Aorta (tissue), 5 donors: Measurements from ENCODE around the gene SPTBN5. TPM values are rescaled to one million over a fixed set of nuclear protein-coding genes. Genes with fewer than 3 reads are reported as not detected.

Experiments used
- ATAC-seq: fragments of 200-7000 bp; cut with Tn5 transposase; one replicate; pipeline ENCODE4 v1.9.1; 2022; ENCODE audit warnings: moderate library complexity; ENCODE audit not compliant: low FRiP score
- DNase-seq, 2 donors: peaks; one replicate each; pipeline ENCODE4 v3.0.0-alpha.2; 2020
- H3K27ac ChIP-seq, 2 donors: one replicate each; pipeline ENCODE4 v1.5.1; 2013; ENCODE audit warnings: low read length in 2 of 2, mild to moderate bottlenecking in 2 of 2, moderate library complexity in 2 of 2, control low read depth in 1 of 2, inconsistent platforms in 1 of 2, low read depth in 1 of 2
- H3K27me3 ChIP-seq, 2 donors: one replicate each; pipeline ENCODE4 v1.6.1; 2013; ENCODE audit warnings: control low read depth in 1 of 2, low read length in 1 of 2, mild to moderate bottlenecking in 1 of 2, moderate library complexity in 1 of 2; ENCODE audit not compliant: insufficient read depth in 2 of 2, control insufficient read depth in 1 of 2
- H3K36me3 ChIP-seq, 2 donors: one replicate each; pipeline ENCODE4 v1.6.1; 2013; ENCODE audit warnings: control low read depth in 1 of 2, low read length in 1 of 2, mild to moderate bottlenecking in 1 of 2; ENCODE audit not compliant: insufficient read depth in 2 of 2, control insufficient read depth in 1 of 2
- H3K4me1 ChIP-seq, 2 donors: one replicate each; pipeline ENCODE4 v1.6.1; 2013; ENCODE audit warnings: low read length in 2 of 2, control low read depth in 1 of 2, mild to moderate bottlenecking in 1 of 2, moderate library complexity in 1 of 2; ENCODE audit not compliant: insufficient read depth in 2 of 2, control insufficient read depth in 1 of 2
- H3K4me3 ChIP-seq, 2 donors: one replicate each; pipeline ENCODE4 v1.5.1; 2013; ENCODE audit warnings: low read length in 2 of 2, control low read depth in 1 of 2, mild to moderate bottlenecking in 1 of 2
- H3K9me3 ChIP-seq: one replicate; pipeline ENCODE4 v1.6.1; 2013; ENCODE audit warnings: mild to moderate bottlenecking, low read length; ENCODE audit not compliant: control insufficient read depth
- WGBS, 2 donors: extraction: QIAGEN DNeasy Blood & Tissue Kit; methylation state at CpG; one replicate each; pipeline ENCODE4 v1.1.7; 2013; 5-methylcytosine and 5-hydroxymethylcytosine counted together
- intact Hi-C, 2 donors: fragments of 100-400 bp; cut with DNase I; formaldehyde crosslinking; loops; one replicate each; pipeline versions ENCODE4 v1.14.2 to v1.15.0; 2022
- polyA plus RNA-seq, 2 donors: library from polyadenylated mRNA; stranded (reverse); fragments of 200-250 nt; gene quantifications; one replicate each; pipeline ENCODE4 v1.2.3, GENCODE V29; 2013
- total RNA-seq, 2 donors: library from RNA; stranded (reverse); fragmentation: NEBNext Ultra II Directional; extraction: Animal tissue kit (Norgen Biotek cat#: 25700); gene quantifications; one replicate each; pipeline ENCODE4 v1.2.1, GENCODE V29; 2021
- donor health status: healthy with polysubstance abuse.
- donor health status: Bipolar disorder and iron deficiency.
- donor health status: DM: no; HTN: no; CAD: no.
- donor health status: DM: no; HTN: no; CAD: no.
- donor health status: DM: yes; HTN: yes; CAD: no.

SPTBN5 gene
- total and polyA plus RNA-seq, 4 donors: 0.63 to 10.5 (median 3.7) TPM

DNA sequence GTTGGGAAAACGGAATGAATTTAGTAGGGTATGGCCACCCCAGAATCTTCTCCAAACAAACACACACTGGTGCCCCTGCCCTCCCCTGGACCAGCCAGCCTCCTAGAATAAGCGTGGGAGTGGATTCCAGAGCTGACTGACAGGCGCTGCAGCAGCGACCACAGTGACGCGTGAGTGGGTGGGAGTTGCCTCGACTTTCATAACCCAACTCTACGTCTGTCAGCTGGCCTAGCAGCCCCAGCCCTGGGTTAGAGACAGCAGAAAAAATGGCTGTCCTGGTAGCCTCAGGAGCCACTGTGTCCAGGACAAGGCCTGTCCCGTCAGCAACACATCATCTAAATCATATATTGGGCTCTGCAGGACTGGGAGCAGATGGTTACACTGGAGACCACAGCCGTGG is 45.2 kb downstream of the SPTBN5 start:
- no peak overlapping the region for H3K4me3 ChIP-seq
- H3K9me3 ChIP-seq: no peaks in the 10 kb centered on the region
- intact Hi-C loops: no loop called here
- DNase-seq: no peak
- 78 to 83% methylated on average over 10 of the region's 10 CpGs for WGBS, 2 donors
- no peaks in the 10 kb centered on the region for H3K4me1 ChIP-seq
- H3K27ac ChIP-seq: no peak overlapping the region
- ATAC-seq: no peak
- H3K36me3 ChIP-seq: no peaks in the 10 kb centered on the region
- no peaks in the 10 kb centered on the region for H3K27me3 ChIP-seq

DNA sequence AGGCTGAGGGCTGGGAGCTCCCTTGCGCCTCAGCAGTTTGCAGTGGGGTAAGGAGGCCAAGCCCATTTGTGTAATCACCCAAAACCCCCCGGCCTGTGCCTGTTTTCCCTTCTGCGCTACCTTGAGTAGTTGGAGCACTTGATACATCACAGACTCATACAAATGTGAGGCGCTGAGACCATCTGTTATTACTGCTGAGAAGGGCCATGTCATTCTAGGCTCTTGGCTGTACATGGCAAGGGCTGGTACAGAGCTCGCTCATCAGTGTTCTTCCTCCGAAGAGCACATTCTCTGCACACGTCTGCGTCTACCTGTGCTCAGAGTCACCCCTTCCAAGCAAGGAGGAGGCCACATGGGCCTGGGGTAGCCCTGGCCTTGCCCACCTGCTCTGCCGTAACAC is 45.9 kb downstream of the SPTBN5 start:
- Histone ChIP-seq H3K4me3 (no peak overlapping the region), H3K27ac (no peak overlapping the region), H3K36me3 (no peaks in the 10 kb centered on the region), H3K9me3 (no peaks in the 10 kb centered on the region), H3K27me3 (no peaks in the 10 kb centered on the region), H3K4me1 (no peaks in the 10 kb centered on the region)
- intact Hi-C loops: no loop called here
- WGBS, 2 donors: 93 to 96% methylated on average over 9 of the region's 9 CpGs
- DNase-seq: no peak
- ATAC-seq: no peak

DNA sequence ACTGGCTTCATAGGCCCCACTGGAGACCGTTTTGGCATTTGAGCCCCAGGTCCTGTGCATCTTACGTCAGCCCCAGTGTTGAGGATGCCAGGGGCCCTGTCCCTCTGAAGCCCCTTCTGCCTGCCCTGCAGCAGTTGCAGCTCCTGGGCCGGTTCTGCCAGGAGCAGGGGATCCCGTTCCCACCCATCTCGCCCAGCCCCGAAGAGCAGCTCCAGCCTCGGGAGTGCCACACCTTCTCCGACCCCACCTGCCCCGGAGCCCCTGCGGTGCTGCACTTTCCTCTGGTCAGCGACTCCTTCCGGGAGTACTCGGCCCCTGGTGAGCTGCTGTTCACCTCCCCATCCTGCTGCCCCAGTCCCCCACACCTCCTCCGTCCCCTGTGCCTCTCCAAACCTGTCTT is 46.6 kb downstream of the SPTBN5 start:
- 83 to 88% methylated on average over 14 of the region's 14 CpGs for WGBS, 2 donors
- Histone ChIP-seq H3K4me1 (no peaks in the 10 kb centered on the region), H3K27ac (no peak overlapping the region), H3K27me3 (no peaks in the 10 kb centered on the region), H3K9me3 (no peaks in the 10 kb centered on the region), H3K36me3 (no peaks in the 10 kb centered on the region), H3K4me3 (no peak overlapping the region)
- intact Hi-C loops: no loop called here
- DNase-seq (no peak), ATAC-seq (no peak)

DNA sequence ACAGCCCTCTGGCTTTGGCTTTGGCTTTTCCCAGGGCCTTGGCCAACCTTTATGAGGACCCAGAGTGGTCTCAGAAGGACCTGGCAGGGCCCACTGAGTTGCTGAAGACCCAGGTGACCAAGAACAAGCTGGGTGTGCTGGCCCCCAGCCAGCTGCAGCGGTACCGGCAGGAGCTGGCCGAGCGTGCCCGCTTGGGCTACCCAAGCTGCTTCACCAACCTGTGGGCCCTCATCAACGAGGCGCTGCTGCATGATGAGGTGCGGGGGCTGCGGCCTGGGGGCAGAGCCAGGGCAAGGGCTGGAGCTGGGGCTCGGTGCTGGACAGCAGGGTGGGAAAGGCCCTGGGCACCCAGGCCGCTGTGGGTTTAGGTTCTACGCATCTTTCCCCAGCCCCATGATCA is 49.0 kb downstream of the SPTBN5 start:
- WGBS, 2 donors: 83 to 88% methylated on average over 12 of the region's 12 CpGs
- Histone ChIP-seq H3K36me3 (no peaks in the 10 kb centered on the region), H3K27me3 (no peaks in the 10 kb centered on the region), H3K4me1 (no peaks in the 10 kb centered on the region), H3K9me3 (no peaks in the 10 kb centered on the region), H3K27ac (no peak overlapping the region), H3K4me3 (no peak overlapping the region)
- ATAC-seq (no peak), DNase-seq (no peak)
- intact Hi-C loops: no loop called here

DNA sequence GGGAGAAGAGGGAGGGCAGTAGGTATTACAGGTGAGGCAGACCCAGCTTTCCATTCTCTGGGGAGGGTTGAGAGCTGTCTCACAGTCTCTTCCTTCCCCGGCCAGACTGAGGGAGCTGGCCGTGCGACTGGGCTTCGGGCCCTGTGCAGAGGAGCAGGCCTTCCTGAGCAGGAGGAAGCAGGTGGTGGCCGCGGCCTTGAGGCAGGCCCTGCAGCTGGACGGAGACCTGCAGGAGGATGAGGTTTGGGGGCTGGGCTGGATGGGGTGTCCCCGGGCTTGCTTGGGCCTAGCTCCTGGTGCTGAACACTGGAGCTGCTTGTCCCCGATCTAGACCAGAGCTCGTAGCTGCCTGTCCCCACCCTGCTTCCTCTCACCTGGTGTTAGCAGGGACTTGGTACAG is 50.3 kb downstream of the SPTBN5 start:
- no peaks in the 10 kb centered on the region for H3K36me3 ChIP-seq
- intact Hi-C loops: no loop called here
- ATAC-seq: no peak

DNA sequence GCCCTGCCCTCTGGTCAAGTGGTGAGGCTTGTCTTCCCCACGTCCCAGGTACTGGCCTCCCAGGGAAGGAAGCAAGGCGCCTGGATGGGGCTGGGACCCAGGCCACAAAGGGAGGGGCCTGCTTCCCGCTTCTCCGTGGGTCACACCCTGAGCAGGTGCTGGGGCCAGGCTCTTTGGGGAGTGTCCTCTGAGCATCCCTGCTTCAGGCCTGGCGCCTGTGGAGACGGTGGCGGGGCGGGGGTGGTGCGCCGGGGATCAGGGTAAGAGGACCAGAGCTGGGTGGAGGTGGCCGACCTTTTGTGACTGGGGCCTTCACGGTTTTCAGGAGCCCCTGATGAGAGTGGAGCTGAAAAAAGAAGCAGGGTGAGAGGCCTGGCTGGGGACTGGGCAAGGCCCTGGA is 51.6 kb downstream of the SPTBN5 start:
- Histone ChIP-seq H3K4me3 (no peak overlapping the region), H3K27me3 (no peaks in the 10 kb centered on the region), H3K9me3 (no peaks in the 10 kb centered on the region), H3K4me1 (no peaks in the 10 kb centered on the region), H3K36me3 (no peaks in the 10 kb centered on the region), H3K27ac (no peak overlapping the region)
- DNase-seq (no peak), ATAC-seq (no peak)
- WGBS, 2 donors: 79 to 84% methylated on average over 12 of the region's 12 CpGs
- intact Hi-C loops: no loop called here

More for the DNA sequence above, 50.3 kb downstream of the SPTBN5 start:
- no peak overlapping the region for H3K27ac ChIP-seq
- H3K4me1 ChIP-seq: no peaks in the 10 kb centered on the region
- no peaks in the 10 kb centered on the region for H3K9me3 ChIP-seq
- H3K27me3 ChIP-seq: no peaks in the 10 kb centered on the region
- WGBS, 2 donors: 82 to 89% methylated on average over 10 of the region's 10 CpGs
- no peak overlapping the region for H3K4me3 ChIP-seq
- no peak for DNase-seq

DNA sequence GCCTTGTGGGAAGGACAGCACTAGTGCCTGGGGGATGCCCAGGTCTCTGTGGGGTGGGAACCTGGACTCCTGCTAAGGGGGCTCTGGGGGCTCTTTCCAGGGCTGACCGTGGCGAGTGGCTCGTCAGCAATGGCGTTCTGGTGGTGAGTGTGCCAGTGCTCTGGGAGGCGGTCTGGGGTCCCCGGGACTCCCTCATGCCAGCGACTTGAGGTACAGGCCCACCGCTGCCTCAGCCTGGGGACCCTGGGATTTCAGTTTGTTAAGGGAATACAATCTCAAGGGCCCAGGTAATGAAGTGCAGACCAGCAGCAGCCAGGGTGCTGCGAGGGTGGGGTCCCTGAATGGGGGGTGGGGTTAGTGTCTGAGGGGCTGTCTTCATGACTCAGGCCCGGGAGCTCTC is 52.7 kb downstream of the SPTBN5 start:
- intact Hi-C loops: no loop called here
- H3K36me3 ChIP-seq: no peaks in the 10 kb centered on the region
- 93 to 95% methylated on average over 10 of the region's 10 CpGs for WGBS, 2 donors

DNA sequence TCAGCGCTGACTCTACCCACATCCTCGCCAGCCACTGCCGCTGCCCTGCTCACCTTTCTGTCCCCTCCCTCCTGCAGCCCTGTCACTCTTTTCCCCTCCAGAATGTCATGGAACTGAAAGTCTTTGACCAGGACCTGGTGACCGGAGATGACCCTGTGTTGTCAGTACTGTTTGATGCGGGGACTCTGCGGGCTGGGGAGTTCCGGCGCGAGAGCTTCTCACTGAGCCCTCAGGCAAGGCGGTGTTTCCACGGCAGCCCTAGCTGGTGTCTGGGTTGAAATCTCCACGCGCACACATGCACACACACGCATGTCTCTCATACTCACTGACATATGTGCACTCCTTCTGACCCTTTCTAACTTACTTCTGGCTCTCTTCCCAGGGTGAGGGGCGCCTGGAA is 53.2 kb downstream of the SPTBN5 start:
- Histone ChIP-seq H3K4me3 (no peak overlapping the region), H3K27ac (no peak overlapping the region), H3K36me3 (no peaks in the 10 kb centered on the region), H3K27me3 (no peaks in the 10 kb centered on the region), H3K9me3 (no peaks in the 10 kb centered on the region), H3K4me1 (no peaks in the 10 kb centered on the region)
- 90 to 95% methylated on average over 15 of the region's 15 CpGs for WGBS, 2 donors
- intact Hi-C loops: no loop called here
- ATAC-seq (no peak), DNase-seq (no peak)

More for the DNA sequence above, 52.7 kb downstream of the SPTBN5 start:
- no peak for ATAC-seq
- DNase-seq: no peak
- H3K4me3 ChIP-seq: no peak overlapping the region
- no peaks in the 10 kb centered on the region for H3K9me3 ChIP-seq
- H3K4me1 ChIP-seq: no peaks in the 10 kb centered on the region
- no peak overlapping the region for H3K27ac ChIP-seq
- no peaks in the 10 kb centered on the region for H3K27me3 ChIP-seq

DNA sequence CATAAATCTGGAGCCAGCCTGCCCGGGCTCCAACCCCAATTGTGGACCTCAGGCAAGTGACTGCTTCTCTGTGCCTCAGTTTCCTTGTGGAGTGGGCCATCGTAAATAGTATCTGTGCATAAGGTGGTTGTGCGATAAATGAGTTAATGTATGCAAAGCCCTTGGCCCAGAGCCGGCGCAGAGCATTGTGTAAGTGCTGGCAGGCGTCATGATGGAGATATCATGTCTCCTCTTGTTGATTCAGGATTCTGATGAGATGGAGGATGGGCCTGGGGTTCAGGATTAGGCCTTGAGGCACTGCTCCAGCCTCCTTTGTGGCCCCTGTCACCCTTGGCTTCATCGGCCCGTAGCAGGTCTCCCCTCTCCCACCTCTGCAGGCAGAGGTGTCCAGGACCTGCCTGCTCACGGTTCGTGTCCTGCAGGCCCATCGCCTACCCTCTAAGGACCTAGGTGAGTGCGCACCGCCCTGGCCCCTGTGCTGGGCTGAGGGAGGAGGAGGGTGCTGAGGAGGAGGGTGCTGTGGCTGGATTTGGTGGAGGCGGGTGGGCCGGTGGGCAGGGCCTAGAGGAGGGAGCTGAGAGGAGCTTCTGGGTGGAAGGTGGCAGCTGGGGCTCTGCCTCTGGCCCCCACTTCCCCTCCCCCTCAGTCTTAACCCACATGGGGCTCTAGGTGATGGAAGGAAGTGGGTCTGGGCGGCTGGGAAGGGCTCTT is 53.9 kb downstream of the SPTBN5 start:
- Histone ChIP-seq H3K27ac (no peak overlapping the region), H3K4me1 (no peaks in the 10 kb centered on the region), H3K9me3 (no peaks in the 10 kb centered on the region), H3K36me3 (no peaks in the 10 kb centered on the region), H3K4me3 (no peak overlapping the region), H3K27me3 (no peaks in the 10 kb centered on the region)
- WGBS, 2 donors: 92 to 95% methylated on average over 15 to 16 of the region's 16 CpGs
- no peak for ATAC-seq
- no peak for DNase-seq
- intact Hi-C loops: loop anchor here in 1 of 2 donors (10.0 kb wide), 1 partner anchor 135 kb away; the partner anchor contains the start of gene EHD4
